ENCODE results near the gene DEFB129. TPM values are rescaled to one million over a fixed set of nuclear protein-coding genes. Genes with fewer than 3 reads are reported as not detected.
"Not testable (repeated sequence)": the region's sequence is repeated elsewhere in the genome, so short reads cannot be mapped to it uniquely, and the experiment has no call there.

The DEFB129 gene
- total and polyA plus RNA-seq, 9 donors, result not detected

DNA sequence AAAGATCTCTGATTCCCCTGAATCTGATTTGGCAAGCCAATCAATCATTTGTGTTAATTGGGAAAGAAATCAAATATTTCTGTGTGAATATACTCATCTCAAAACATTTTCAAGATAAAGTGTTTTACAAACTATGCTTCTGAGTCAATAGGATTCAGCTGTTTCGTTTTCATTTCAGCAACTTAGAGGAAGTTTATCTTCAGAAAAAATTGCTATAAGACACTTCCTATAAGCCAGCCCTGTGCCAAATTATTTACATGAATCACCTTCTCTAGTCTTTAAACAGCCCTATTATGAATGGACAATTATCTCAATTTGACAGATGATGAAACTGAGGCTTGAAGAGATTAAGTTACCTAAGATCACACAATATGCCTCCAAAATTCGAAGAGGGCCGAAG, 10.9 kb downstream of the DEFB129 start:
- intact Hi-C loops (cut with DNase I), result no loop called here
- no peak for DNase-seq
- TF ChIP-seq, protein P1, sequence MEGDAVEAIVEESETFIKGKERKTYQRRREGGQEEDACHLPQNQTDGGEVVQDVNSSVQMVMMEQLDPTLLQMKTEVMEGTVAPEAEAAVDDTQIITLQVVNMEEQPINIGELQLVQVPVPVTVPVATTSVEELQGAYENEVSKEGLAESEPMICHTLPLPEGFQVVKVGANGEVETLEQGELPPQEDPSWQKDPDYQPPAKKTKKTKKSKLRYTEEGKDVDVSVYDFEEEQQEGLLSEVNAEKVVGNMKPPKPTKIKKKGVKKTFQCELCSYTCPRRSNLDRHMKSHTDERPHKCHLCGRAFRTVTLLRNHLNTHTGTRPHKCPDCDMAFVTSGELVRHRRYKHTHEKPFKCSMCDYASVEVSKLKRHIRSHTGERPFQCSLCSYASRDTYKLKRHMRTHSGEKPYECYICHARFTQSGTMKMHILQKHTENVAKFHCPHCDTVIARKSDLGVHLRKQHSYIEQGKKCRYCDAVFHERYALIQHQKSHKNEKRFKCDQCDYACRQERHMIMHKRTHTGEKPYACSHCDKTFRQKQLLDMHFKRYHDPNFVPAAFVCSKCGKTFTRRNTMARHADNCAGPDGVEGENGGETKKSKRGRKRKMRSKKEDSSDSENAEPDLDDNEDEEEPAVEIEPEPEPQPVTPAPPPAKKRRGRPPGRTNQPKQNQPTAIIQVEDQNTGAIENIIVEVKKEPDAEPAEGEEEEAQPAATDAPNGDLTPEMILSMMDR (IDR thresholded peaks at IDR 0.05), result no peak
- TF ChIP-seq POLR2A (IDR thresholded peaks at IDR 0.05) (no peak), EP300 (IDR thresholded peaks at IDR 0.05) (no peak)
- Histone ChIP-seq H3K4me1 (ENCODE audit: insufficient read depth) (no peaks in the 10 kb centered on the region), H3K9me3 (no peaks in the 10 kb centered on the region), H3K4me3 (no peak overlapping the region), H3K27ac (no peak overlapping the region), H3K27me3 (no peaks in the 10 kb centered on the region), H3K36me3 (no peaks in the 10 kb centered on the region)
- 57 to 58% (median 57%) methylated on average over 3 of the region's 3 CpGs for WGBS, 3 donors

GRCh38 chr20:242905-243304, 15.8 kb downstream of the DEFB129 start:
- 81 to 88% (median 88%) methylated on average over 2 of the region's 2 CpGs for WGBS, 3 donors
- TF ChIP-seq, protein P1 (IDR thresholded peaks at IDR 0.05), result no peak
- TF ChIP-seq POLR2A (IDR thresholded peaks at IDR 0.05) (no peak), EP300 (IDR thresholded peaks at IDR 0.05) (no peak)
- intact Hi-C loops (cut with DNase I), result no loop called here

GRCh38 chr20:251354-251753, 24.3 kb downstream of the DEFB129 start:
- H3K4me1 ChIP-seq (ENCODE audit: insufficient read depth), result no peaks in the 10 kb centered on the region
- H3K27ac ChIP-seq, result no peak overlapping the region
- DNase-seq, result no peak
- H3K36me3 ChIP-seq, result no peaks in the 10 kb centered on the region
- WGBS, 3 donors, result 26 to 29% (median 29%) methylated on average over 2 of the region's 2 CpGs
- H3K4me3 ChIP-seq, result no peak overlapping the region
- H3K9me3 ChIP-seq, result no peaks in the 10 kb centered on the region
- intact Hi-C loops (cut with DNase I), result no loop called here
- TF ChIP-seq POLR2A (IDR thresholded peaks at IDR 0.05) (no peak), EP300 (IDR thresholded peaks at IDR 0.05) (no peak)
- TF ChIP-seq, protein P1 (IDR thresholded peaks at IDR 0.05), result no peak
- H3K27me3 ChIP-seq, result no peaks in the 10 kb centered on the region

More at GRCh38 chr20:242905-243304, 15.8 kb downstream of the DEFB129 start:
- Histone ChIP-seq H3K36me3 (no peaks in the 10 kb centered on the region), H3K27me3 (no peaks in the 10 kb centered on the region), H3K9me3 (no peaks in the 10 kb centered on the region), H3K27ac (no peak overlapping the region), H3K4me1 (ENCODE audit: insufficient read depth) (no peaks in the 10 kb centered on the region), H3K4me3 (no peak overlapping the region)
- no peak for DNase-seq

- Histone ChIP-seq H3K27ac (no peak overlapping the region), H3K9me3 (no peaks in the 10 kb centered on the region), H3K4me1 (ENCODE audit: insufficient read depth) (no peaks in the 10 kb centered on the region), H3K27me3 (no peaks in the 10 kb centered on the region), H3K36me3 (no peaks in the 10 kb centered on the region), H3K4me3 (no peak overlapping the region)
- TF ChIP-seq POLR2A (IDR thresholded peaks at IDR 0.05), result no peak
- TF ChIP-seq, protein P1 (IDR thresholded peaks at IDR 0.05), result no peak
- DNase-seq, result no peak
- WGBS, 3 donors, result 67 to 69% (median 68%) methylated on average over 2 of the region's 2 CpGs
- intact Hi-C loops (cut with DNase I), result no loop called here
These were observed 25.7 kb downstream of the DEFB129 start for GRCh38 chr20:252801-253200.

DNA sequence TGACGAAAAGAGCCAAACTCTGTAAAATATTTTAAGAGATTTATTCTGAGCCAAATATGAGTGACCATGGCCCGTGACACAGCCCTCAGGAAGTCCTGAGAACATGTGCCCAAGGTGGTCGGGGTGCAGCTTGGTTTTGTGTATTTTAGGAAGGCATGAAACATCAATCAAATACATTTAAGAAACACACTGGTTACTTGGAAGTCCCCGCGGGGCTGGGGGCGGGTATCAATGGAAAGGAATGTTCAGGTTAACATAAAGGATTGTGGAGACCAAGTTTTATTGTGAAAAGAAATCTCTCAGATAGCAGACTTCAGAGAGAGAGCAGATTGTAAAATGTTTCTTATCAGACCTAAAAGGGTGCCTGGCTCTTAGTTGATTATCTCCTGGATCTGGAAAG, 26.4 kb downstream of the DEFB129 start:
- DNase-seq; H3K9me3 ChIP-seq; intact Hi-C loops (cut with DNase I); H3K36me3 ChIP-seq; H3K27ac ChIP-seq; H3K27me3 ChIP-seq; H3K4me1 ChIP-seq (ENCODE audit: insufficient read depth); H3K4me3 ChIP-seq: not testable (repeated sequence)
- WGBS, 3 donors, result 43 to 53% (median 46%) methylated on average over 6 of the region's 6 CpGs

All from ovary (tissue), 9 donors.